Hematopoietic multipotent progenitor cell treated with erythropoietin and hydrocortisone succinate and interleukin-3 and kit ligand, for 6 days (in vitro differentiated cells): ENCODE data around the gene TGFB1I1.
"Not testable (repeated sequence)": the region's sequence is repeated elsewhere in the genome, so short reads cannot be mapped to it uniquely, and the experiment has no call there.

Source experiments
- DNase-seq: peaks from one replicate; pipeline ENCODE4 v3.0.0-alpha.2; 2015

Gene TGFB1I1

DNA sequence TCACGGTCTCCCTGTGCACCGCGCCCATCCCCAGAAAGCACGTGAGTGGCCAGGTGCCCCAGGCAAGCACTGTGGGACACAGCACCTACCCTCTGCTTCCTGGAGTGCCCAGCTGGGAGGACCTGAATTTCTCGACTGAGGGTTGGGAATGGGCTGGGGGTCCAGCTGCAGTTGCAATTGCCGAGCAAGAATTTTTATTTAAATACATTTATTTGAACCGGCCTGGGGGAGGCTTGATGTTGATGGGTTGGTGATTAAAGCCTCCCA, 17.3 kb downstream of the TGFB1I1 start:
- no peak for DNase-seq

GRCh38 chr16:31489616-31490584, 17.9 kb downstream of the TGFB1I1 start:
- DNase-seq: no peak

DNA sequence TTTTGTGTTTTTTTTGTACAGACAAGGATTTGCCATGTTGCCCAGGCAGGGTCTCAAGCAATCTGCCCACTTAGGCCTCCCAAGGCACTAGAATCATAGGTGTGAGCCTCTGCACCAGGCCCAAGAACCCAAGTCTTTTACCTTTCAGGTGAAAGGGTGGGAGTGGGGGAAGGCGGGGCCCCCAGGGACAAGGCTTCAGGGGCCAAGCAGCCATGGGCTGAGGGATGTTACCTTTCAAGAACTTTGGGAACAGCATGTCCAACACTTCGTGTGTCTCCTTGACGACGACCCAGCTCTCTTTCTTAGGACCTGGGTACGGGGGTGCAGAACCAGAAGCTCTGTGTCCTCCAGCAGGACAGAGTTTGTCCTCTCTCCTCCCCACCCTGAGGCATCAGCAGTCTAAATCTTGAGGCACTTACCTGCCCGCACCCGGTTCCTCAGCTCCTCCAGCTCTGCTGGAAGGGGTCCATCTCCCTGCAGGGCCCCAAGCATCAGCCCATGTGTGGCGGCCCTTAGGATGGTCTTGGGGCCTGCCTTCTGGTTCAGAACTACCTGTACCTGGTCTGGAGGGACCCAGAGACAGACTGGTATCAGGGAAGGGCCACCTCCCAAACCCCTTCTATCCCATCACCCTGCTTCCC, 19.9 kb downstream of the TGFB1I1 start:
- no peak for DNase-seq

DNA sequence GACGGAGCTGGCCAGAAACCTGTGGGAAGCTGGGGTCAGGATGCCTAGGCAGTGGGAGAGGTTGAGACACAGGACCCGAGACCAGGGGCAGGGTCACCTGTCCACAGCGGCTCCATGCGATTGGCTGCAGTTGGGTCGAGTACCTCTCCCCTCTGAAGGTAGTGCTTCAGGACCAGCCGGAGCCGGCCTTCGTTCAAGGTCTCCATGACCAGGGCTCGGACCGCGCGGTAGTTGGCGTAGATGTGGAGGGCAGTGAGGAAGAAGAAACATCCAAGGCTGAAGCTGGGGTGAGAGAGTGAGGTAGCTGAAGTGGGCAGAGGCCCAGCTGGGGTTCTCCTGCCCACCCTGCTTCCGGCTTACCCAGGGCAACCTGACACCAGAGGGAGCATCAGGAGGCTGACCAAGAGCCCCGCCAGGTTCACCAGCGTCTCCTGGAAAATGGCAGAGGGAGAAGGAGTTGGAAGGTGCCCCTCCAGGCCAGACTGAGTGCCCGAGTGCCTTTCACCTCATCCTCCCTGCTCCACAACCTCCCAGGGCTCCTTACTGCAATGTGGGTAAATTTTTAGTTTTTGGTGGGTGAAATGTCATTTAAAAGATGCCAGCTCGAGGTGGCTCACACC, 21.7 kb downstream of the TGFB1I1 start:
- no peak for DNase-seq

DNA sequence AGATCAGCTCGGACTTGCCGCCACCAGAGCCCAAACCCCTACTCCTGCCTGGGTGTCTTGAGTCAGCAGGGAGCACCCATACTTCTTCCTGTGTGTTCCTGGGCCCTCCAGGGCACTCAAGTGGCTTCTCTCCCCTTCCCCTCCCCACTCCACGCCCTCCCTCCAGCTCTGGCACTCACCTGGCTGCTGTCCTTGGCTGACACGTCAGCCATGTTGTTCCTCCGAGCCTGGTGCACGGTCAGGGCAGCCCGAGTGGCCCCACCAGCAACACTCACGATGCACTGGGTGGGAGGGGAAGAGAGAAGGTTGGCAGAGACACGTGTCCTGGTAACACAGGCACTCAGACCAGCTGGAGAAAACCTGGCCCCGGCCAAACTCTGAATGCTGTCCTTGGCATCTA, 24.7 kb downstream of the TGFB1I1 start:
- DNase-seq: no peak

DNA sequence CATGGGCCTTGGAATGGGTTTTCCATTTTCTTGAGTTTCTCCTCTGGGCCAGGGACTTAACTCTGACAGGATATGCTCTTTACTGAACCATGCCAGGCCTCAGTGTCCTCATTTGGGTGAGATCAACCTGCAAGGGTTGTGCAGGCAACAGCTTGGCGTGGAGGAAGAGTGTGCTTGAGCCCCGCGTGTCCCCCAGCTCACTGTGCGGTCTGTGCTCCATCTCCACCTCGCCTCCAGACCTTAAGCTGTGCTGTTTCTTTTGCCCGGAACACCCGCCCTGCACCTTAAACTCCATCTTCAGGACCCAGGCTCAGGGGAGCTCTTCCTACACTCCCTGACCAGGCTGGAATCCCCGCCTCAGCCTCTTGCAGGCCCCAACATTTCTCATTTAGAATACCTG, 26.5 kb downstream of the TGFB1I1 start:
- no peak for DNase-seq

GRCh38 chr16:31499928-31500327, 28.0 kb downstream of the TGFB1I1 start:
- DNase-seq: no peak

DNA sequence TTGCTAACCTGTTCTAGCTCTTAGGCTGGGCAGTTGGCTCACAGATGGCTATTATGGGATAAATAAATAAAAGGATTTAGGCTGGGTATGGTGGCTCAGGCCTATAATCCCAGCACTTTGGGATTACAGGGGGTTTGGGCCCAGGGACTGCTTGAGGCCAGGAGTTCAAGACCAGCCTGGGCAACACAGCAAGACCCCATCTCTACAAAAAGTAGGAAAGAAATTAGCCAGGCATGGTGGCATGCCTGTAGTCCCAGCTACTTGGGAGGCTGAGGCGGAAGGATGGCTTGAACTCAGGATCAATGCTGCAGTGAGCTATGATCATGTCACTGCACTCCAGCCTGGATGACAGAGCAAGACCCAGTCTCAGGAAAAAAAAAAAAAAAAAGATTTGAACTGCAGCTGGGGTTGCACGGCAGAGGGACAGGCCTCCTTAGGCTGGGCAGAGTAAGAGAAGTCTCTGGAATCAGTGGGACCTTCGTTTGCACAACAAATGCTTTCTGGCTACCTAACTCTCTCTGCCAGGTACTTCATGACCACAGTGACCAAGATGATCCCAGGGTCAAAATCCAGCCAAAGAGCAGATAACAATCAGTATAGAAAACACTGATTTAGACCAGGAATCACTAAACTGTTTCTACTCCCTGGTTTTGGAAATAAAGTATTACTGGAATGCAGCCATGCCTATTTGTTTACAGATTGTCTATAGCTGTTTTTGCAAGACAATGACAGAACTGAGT, 29.4 kb downstream of the TGFB1I1 start:
- DNase-seq: no peak

- DNase-seq: no peak
Observed at GRCh38 chr16:31501966-31502348, 30.0 kb downstream of the TGFB1I1 start.

DNA sequence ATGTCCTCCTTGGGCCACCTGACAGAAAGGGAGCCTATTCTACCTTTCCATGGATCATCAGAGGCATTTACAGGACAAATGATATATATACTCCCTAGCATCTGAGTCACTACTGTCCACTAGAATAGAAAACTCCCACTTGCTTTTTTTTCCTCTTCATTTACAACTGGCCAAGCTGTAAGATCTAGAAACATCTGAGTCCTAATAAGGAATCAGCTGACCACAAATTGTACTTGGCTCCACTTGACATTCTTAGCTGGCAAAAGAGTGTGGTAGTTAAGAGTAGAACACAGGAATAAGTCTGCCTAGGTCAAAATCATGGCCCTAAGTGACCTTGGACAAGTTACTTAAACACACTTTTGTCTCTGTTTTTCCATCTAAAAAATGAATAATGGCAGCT, 31.0 kb downstream of the TGFB1I1 start:
- no peak for DNase-seq

DNA sequence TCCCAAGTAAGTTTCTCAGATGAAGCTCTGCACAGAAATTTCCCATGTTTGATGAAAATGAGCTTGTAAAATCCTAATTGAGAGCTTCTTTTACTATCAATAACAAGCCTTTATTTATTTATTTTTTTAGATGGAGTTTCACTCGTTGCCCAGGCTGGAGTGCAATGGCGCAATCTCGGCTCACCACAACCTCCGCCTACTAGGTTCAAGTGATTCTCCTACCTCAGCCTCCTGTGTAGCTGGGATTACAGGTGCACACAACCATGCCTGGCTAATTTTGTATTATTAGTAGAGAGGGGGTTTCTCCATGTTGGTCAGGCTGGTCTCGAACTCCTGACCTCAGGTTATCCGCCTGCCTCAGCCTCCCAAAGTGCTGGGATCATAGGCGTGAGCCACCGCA, 31.6 kb downstream of the TGFB1I1 start:
- DNase-seq: not testable (repeated sequence)

DNA sequence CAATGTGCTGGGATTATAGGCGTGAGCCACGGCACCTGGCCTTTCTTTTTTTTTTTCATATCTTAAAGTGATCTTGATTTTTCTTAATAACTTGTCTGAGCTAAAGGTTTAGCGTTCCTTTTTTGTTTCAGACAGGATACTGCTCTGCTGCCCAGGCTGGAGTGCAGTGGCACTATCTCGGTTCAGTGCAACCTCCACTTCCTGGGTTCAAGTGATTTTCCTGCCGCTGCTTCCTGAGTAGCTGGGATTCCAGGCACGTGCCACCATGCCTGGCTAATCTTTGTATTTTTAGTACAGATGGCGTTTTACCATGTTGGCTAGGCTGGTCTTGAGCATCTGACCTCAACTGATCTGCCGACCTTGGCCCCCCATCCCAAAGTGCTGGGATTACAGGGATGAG, 32.2 kb downstream of the TGFB1I1 start:
- no peak for DNase-seq

DNA sequence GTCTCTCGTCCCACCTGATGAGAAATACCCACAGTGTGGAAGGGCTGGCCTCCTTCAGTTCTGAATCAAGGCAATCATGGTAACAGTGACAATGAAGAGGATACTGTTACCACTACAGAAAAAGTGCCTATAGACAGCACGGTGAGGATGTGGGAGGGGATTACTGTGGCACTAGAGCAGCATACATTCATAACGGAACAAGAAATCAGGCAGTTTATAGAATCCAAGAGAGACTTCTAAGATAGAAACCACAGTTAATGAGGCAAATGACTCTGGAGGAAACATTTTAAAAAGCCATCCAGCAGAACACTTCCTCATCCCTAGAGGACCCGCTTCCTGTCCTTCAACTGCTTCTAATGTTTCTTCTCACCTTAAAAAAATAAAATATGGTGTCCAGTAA, 33.5 kb downstream of the TGFB1I1 start:
- no peak for DNase-seq

GRCh38 chr16:31507617-31507928, 35.6 kb downstream of the TGFB1I1 start:
- no peak for DNase-seq

GRCh38 chr16:31507929-31508705, 36.2 kb downstream of the TGFB1I1 start, which contains the start of gene RUSF1:
RUSF1 (minus strand) TSS chr16:31508391; CDS start chr16:31508373, 18 bp downstream.
- DNase-seq: peak; percentile 95

DNA sequence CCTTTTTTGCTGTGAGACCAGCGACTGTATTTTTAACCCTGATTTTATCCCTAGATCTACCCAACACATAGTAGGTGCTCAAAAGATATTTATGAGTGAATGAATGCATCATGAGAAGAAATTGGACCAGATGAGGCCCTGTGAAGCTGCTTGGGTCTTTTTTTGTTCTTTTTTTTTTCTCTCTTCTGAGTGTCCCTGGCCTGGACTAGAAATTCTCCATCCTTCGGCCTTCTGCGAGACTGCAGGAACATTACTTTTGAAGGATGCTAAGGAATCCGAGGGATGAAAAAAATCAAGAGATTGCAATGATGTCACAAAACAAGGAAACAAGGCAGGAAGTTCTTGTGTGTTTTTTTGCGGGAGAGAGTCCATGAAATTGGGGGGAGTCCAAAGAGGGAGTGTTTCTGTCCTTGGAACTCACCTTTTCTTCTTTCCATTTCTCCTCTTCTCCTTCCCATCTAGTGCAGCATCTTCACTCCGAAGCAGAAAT, 36.8 kb downstream of the TGFB1I1 start:
- no peak for DNase-seq

DNA sequence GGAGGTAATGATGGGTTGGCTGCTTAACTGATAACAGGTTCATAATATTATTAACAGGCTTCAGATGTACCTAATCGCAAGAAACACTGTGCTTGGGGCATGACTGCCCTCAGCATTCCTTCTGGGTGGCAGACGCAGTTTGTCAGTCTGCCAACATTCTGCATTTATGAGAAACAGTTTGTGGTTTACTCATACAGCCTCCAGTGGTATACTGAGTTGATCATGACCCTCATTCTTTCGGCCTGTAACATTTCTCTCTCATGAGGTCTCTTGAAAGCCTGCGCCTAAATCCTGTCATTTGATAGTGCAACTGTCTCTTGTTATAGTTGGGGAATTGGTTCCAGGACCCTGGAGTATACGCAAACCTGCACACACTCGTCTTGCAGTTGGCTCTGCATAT, 41.2 kb downstream of the TGFB1I1 start:
- DNase-seq: no peak

DNA sequence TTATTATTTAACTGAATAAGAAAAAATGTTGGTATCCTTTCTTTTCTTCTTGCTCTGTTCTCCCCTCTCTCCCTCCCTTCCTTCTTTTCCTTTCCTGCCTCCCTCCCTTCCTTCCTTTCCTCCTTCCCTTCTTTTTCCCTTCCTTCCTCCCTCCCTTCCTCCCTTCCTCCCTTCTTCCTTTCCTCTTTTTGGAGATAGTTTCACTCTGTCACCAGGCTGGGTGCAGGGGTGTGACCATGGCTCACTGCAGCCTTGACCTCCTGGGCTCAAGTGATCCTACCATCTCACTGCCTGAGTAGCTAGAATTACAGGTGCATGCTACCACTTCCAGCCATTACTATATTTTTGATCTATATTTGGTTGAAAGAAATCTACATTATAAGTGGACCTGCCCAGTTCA, 41.9 kb downstream of the TGFB1I1 start:
- no peak for DNase-seq

GRCh38 chr16:31517800-31518402, 45.9 kb downstream of the TGFB1I1 start:
- DNase-seq: no peak

DNA sequence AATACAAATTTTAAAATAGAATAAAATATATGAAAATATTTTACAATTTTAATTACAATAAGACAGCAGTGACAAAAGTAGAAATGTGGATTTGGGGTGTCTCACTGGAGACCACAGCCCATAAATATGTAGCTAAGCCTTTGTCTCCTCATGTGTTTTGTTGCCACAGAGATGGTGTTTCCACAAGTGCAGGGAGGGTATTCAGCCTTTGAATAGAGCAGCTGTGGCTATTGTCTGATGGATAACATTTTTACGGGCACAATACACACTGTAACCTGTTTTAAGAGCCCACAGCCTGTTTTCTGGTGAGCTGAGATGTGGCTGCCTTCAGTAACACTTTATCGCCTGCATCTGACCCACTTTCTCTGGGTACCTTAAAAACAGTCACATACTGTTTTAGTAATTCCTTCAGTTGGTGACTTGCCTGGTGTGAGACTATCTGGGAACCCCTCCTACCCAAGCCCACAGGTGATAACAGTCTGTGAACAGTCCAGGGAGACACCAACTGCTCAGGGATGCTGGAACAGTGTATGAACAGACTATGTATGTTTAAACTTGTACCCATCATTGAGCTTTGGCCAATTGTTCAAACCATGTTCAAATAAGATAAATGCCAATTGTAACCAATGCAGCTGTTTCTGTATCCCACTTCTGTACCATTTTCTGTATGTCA, 47.9 kb downstream of the TGFB1I1 start:
- DNase-seq: no peak

GRCh38 chr16:31521368-31521767, 49.4 kb downstream of the TGFB1I1 start:
- DNase-seq: no peak

DNA sequence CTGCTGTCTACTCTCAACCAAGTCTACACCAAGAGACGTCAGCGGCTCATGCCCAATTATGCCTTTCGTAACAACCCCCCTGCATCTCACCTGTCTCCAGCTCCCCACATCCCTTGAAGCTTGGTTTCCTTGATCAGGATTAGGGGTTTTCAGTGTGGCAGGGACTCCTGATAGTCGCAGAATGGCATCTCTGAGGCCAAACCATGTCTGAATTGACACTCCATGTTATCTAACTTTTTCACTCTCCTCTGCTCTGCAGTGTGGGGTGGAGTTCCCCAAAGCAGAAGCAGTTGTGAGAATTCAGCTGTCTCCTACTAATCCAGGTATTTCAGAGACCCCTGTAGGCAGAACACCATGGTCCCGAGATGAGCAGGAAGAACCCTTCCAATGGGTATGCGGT, 50.1 kb downstream of the TGFB1I1 start:
- no peak for DNase-seq
